H9 (cell line): Measurements from ENCODE around the gene LITAFD. TPM values are rescaled to one million over a fixed set of nuclear protein-coding genes. Genes with fewer than 3 reads are reported as not detected.

Source experiments
- DNase-seq: peaks from one replicate; pipeline ENCODE4 v3.0.0-alpha.2; 2017
- H2AFZ ChIP-seq: one replicate; pipeline ENCODE4 v1.6.1; 2013; ENCODE audit warnings: mild to moderate bottlenecking, low read length, control low read depth, moderate library complexity
- H2AK5ac ChIP-seq: 2 replicates; pipeline ENCODE4 v1.6.1; 2013; ENCODE audit warnings: low read length, control low read depth, mixed read lengths; ENCODE audit not compliant: insufficient read length
- H2BK120ac ChIP-seq: one replicate; pipeline ENCODE4 v1.6.1; 2013; ENCODE audit warnings: low read depth, mild to moderate bottlenecking, low read length, control low read depth, inconsistent platforms; ENCODE audit not compliant: poor library complexity, severe bottlenecking
- H2BK12ac ChIP-seq: 2 replicates; pipeline ENCODE4 v1.6.1; 2013; ENCODE audit warnings: low read length, control low read depth, mixed read lengths, low read depth; ENCODE audit not compliant: insufficient read length
- H2BK15ac ChIP-seq: 2 replicates; pipeline ENCODE4 v1.6.1; 2013; ENCODE audit warnings: low read depth, low read length, control low read depth
- H2BK20ac ChIP-seq: one replicate; pipeline ENCODE4 v1.6.1; 2013; ENCODE audit warnings: low read depth, mild to moderate bottlenecking, low read length, control low read depth, inconsistent platforms; ENCODE audit not compliant: poor library complexity, severe bottlenecking
- H2BK5ac ChIP-seq: 2 replicates; pipeline ENCODE4 v1.6.1; 2013; ENCODE audit warnings: low read length, control low read depth, mixed read lengths; ENCODE audit not compliant: insufficient read length
- H3K14ac ChIP-seq: 2 replicates; pipeline ENCODE4 v1.6.1; 2013; ENCODE audit warnings: low read length, control low read depth; ENCODE audit not compliant: insufficient read depth
- H3K18ac ChIP-seq: 2 replicates; pipeline ENCODE4 v1.6.1; 2013; ENCODE audit warnings: low read depth, mild to moderate bottlenecking, mixed read lengths, low read length, control low read depth; ENCODE audit not compliant: insufficient read length
- H3K23ac ChIP-seq: 2 replicates; pipeline ENCODE4 v1.6.1; 2013; ENCODE audit warnings: low read length, control low read depth, mixed read lengths, low read depth; ENCODE audit not compliant: insufficient read length
- H3K23me2 ChIP-seq: 2 replicates; pipeline ENCODE4 v1.6.1; 2013; ENCODE audit warnings: low read depth, mild to moderate bottlenecking, mixed read lengths, low read length, control low read depth; ENCODE audit not compliant: insufficient read length, poor library complexity, severe bottlenecking
- H3K27ac ChIP-seq: 2 replicates; pipeline ENCODE4 v1.5.1; 2013; ENCODE audit warnings: low read length, control low read depth, mixed read lengths, low read depth; ENCODE audit not compliant: insufficient read length
- H3K27me3 ChIP-seq: 2 replicates; pipeline ENCODE4 v1.6.1; 2013; ENCODE audit warnings: low read length, control low read depth, inconsistent platforms; ENCODE audit not compliant: insufficient read depth
- H3K4ac ChIP-seq: 2 replicates; pipeline ENCODE4 v1.6.1; 2013; ENCODE audit warnings: low read depth, mild to moderate bottlenecking, control low read depth, inconsistent platforms, low read length, moderate library complexity
- H3K4me1 ChIP-seq: 2 replicates; pipeline ENCODE4 v1.6.1; 2013; ENCODE audit warnings: low read length, control low read depth, inconsistent platforms; ENCODE audit not compliant: insufficient read depth
- H3K4me2 ChIP-seq: 2 replicates; pipeline ENCODE4 v1.6.1; 2013; ENCODE audit warnings: low read length, control low read depth, mixed read lengths; ENCODE audit not compliant: insufficient read length, insufficient read depth
- H3K56ac ChIP-seq: 2 replicates; pipeline ENCODE4 v1.6.1; 2013; ENCODE audit warnings: low read depth, mild to moderate bottlenecking, mixed read lengths, low read length, control low read depth; ENCODE audit not compliant: insufficient read length
- H3K79me1 ChIP-seq: 2 replicates; pipeline ENCODE4 v1.6.1; 2013; ENCODE audit warnings: low read depth, mild to moderate bottlenecking, moderate library complexity, low read length, control low read depth, inconsistent platforms; ENCODE audit not compliant: insufficient read depth, poor library complexity, severe bottlenecking
- H3K79me2 ChIP-seq: 2 replicates; pipeline ENCODE4 v1.6.1; 2013; ENCODE audit warnings: low read length, control low read depth, inconsistent platforms; ENCODE audit not compliant: insufficient read depth
- H3K9ac ChIP-seq: 2 replicates; pipeline ENCODE4 v1.6.1; 2013; ENCODE audit warnings: low read length, control low read depth, mixed read lengths; ENCODE audit not compliant: insufficient read length; ENCODE audit errors: extremely low read depth
- H3K9me3 ChIP-seq: one replicate; pipeline ENCODE4 v1.6.1; 2013; ENCODE audit warnings: low read depth, low read length, inconsistent platforms; ENCODE audit not compliant: control insufficient read depth
- H3T11ph ChIP-seq: one replicate; pipeline ENCODE4 v1.6.1; 2013; ENCODE audit warnings: mild to moderate bottlenecking, low read length, control low read depth, inconsistent platforms
- H4K20me1 ChIP-seq: one replicate; pipeline ENCODE4 v1.6.1; 2013; ENCODE audit not compliant: control insufficient read depth, insufficient read length, insufficient read depth
- H4K5ac ChIP-seq: 2 replicates; pipeline ENCODE4 v1.6.1; 2013; ENCODE audit warnings: low read depth, mild to moderate bottlenecking, mixed read lengths, low read length, control low read depth; ENCODE audit not compliant: insufficient read length
- H4K8ac ChIP-seq: replicated peaks from 2 replicates; pipeline ENCODE4 v1.6.1; 2013; ENCODE audit warnings: low read length, control low read depth, mixed read lengths, low read depth; ENCODE audit not compliant: insufficient read length
- H4K91ac ChIP-seq: 2 replicates; pipeline ENCODE4 v1.6.1; 2013; ENCODE audit warnings: low read depth, mild to moderate bottlenecking, moderate library complexity, mixed read lengths, low read length, control low read depth; ENCODE audit not compliant: insufficient read length
- H3K27ac Mint-ChIP-seq, 3 experiments: 2 replicates in 2 of 3; 3 replicates in 1 of 3; pipeline ENCODE4 v1.8.0; 2020 to 2021; ENCODE audit warnings: mixed read lengths in 3 of 3, mild to moderate bottlenecking in 1 of 3, moderate library complexity in 1 of 3
- H3K27me3 Mint-ChIP-seq: 2 replicates; pipeline ENCODE4 v1.8.0; 2021; ENCODE audit warnings: low read depth, mild to moderate bottlenecking, moderate library complexity, mixed read lengths
- H3K36me3 Mint-ChIP-seq, 3 experiments: 2 replicates in 2 of 3; 3 replicates in 1 of 3; pipeline ENCODE4 v1.8.0; 2020 to 2021; ENCODE audit warnings: low read depth in 3 of 3, mixed read lengths in 3 of 3; ENCODE audit not compliant: insufficient read depth in 1 of 3
- H3K4me1 Mint-ChIP-seq, 2 experiments: 2 replicates each; pipeline ENCODE4 v1.8.0; 2020; ENCODE audit warnings: mixed read lengths in 2 of 2
- H3K4me3 Mint-ChIP-seq, 2 experiments: 2 replicates in 1 of 2; 3 replicates in 1 of 2; pipeline ENCODE4 v1.8.0; 2020 to 2021; ENCODE audit warnings: mild to moderate bottlenecking in 2 of 2, mixed read lengths in 2 of 2, moderate library complexity in 1 of 2
- H3K9me3 Mint-ChIP-seq, 2 experiments: 2 replicates in 1 of 2; 3 replicates in 1 of 2; pipeline ENCODE4 v1.8.0; 2020; ENCODE audit warnings: mild to moderate bottlenecking in 2 of 2, mixed read lengths in 2 of 2, moderate library complexity in 1 of 2
- CTCF ChIP-seq: fragments of 200-600 bp; sonication (generic); conservative IDR thresholded peaks from 3 replicates; pipeline ENCODE4 v1.8.0; 2021; ENCODE audit warnings: antibody characterized with exemption, mild to moderate bottlenecking
- WGBS: extraction: QIAGEN DNeasy Blood & Tissue Kit; methylation state at CpG from one replicate; pipeline ENCODE4 v1.1.7; 2013; ENCODE audit warnings: missing lambda C conversion rate, low lambda C conversion rate, mixed read lengths; ENCODE audit not compliant: insufficient read length; ENCODE audit errors: extremely low coverage; 5-methylcytosine and 5-hydroxymethylcytosine counted together
- total RNA-seq: library from RNA; stranded (reverse); gene quantifications from 2 replicates; pipeline ENCODE4 v1.2.1, GENCODE V29; 2021

Gene LITAFD
- total RNA-seq, 1 experiment from 2014 or later = not detected

GRCh38 chr16:8847145-8847544 lies 35.0 kb upstream of the LITAFD start:
- Mint-ChIP-seq H3K9me3 (no peaks in the 10 kb centered on the region; a peak in 2 of 5 replicates), H3K27ac (no peak overlapping the region), H3K36me3 (peaks cover 29 to 69% (median 50%) of the 10 kb centered on the region in 3 experiments), H3K4me1 (peaks cover 36 to 42% of the 10 kb centered on the region in 2 experiments), H3K27me3 (no peaks in the 10 kb centered on the region; the same call in 1 of the 2 replicates), H3K4me3 (no peak overlapping the region)
- no peaks in the 10 kb centered on the region for H3K23me2 ChIP-seq
- H4K5ac ChIP-seq = no peak overlapping the region
- no peak overlapping the region for H3T11ph ChIP-seq
- DNase-seq = no peak
- H3K14ac ChIP-seq = no peak overlapping the region
- H3K56ac ChIP-seq = no peak overlapping the region
- H4K8ac ChIP-seq = no peak overlapping the region
- no peaks in the 10 kb centered on the region for H3K79me2 ChIP-seq
- no peak overlapping the region for H2BK12ac ChIP-seq
- no CpG with 5 or more reads among the region's 13 CpGs for WGBS
- no peak overlapping the region for H3K23ac ChIP-seq
- no peaks in the 10 kb centered on the region for H3K27me3 ChIP-seq
- no peaks in the 10 kb centered on the region for H3K9me3 ChIP-seq
- H2BK20ac ChIP-seq = no peak overlapping the region
- no peak overlapping the region for H4K91ac ChIP-seq
- no peak overlapping the region for H2AK5ac ChIP-seq
- no peak overlapping the region for H3K9ac ChIP-seq
- no peak overlapping the region for H2BK5ac ChIP-seq
- H4K20me1 ChIP-seq = peaks cover 4% of the 10 kb centered on the region
- no peak overlapping the region for H3K27ac ChIP-seq
- H2BK15ac ChIP-seq = no peak overlapping the region
- H3K4me2 ChIP-seq = no peak overlapping the region
- H3K79me1 ChIP-seq = no peaks in the 10 kb centered on the region
- H3K4me1 ChIP-seq = no peaks in the 10 kb centered on the region
- H3K4ac ChIP-seq = no peak overlapping the region
- H2AFZ ChIP-seq = no peak overlapping the region
- no peak overlapping the region for H2BK120ac ChIP-seq
- no peak overlapping the region for H3K18ac ChIP-seq
- no peak for TF ChIP-seq CTCF
